Astrocyte of the spinal cord (primary cell): ENCODE results near the gene GPR3.

Experiments used
- DNase-seq: peaks from one replicate; pipeline ENCODE4 v3.0.0; 2011; ENCODE audit warnings: low read depth, low spot score
- H3K4me3 ChIP-seq: 2 replicates; pipeline ENCODE4 v1.5.1; 2011; ENCODE audit warnings: low read depth, mild to moderate bottlenecking, low read length, moderate library complexity
- in situ Hi-C: cut with HindIII; loops from 2 replicates; pipeline ENCODE4 v1.10.0; 2017; ENCODE audit warnings: low sequenced_read_pairs
- TF ChIP-seq, protein P1 (sequence below): IDR thresholded peaks from 2 replicates; pipeline ENCODE4 v1.5.1; 2012; ENCODE audit warnings: low read depth, mild to moderate bottlenecking, low read length, inconsistent platforms

Gene GPR3

GRCh38 chr1:27435566-27436203, 43.3 kb downstream of the GPR3 start:
- no peak for DNase-seq
- in situ Hi-C loops, result no loop called here
- no peak overlapping the region for H3K4me3 ChIP-seq
- TF ChIP-seq, protein P1, sequence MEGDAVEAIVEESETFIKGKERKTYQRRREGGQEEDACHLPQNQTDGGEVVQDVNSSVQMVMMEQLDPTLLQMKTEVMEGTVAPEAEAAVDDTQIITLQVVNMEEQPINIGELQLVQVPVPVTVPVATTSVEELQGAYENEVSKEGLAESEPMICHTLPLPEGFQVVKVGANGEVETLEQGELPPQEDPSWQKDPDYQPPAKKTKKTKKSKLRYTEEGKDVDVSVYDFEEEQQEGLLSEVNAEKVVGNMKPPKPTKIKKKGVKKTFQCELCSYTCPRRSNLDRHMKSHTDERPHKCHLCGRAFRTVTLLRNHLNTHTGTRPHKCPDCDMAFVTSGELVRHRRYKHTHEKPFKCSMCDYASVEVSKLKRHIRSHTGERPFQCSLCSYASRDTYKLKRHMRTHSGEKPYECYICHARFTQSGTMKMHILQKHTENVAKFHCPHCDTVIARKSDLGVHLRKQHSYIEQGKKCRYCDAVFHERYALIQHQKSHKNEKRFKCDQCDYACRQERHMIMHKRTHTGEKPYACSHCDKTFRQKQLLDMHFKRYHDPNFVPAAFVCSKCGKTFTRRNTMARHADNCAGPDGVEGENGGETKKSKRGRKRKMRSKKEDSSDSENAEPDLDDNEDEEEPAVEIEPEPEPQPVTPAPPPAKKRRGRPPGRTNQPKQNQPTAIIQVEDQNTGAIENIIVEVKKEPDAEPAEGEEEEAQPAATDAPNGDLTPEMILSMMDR, result no peak

DNA sequence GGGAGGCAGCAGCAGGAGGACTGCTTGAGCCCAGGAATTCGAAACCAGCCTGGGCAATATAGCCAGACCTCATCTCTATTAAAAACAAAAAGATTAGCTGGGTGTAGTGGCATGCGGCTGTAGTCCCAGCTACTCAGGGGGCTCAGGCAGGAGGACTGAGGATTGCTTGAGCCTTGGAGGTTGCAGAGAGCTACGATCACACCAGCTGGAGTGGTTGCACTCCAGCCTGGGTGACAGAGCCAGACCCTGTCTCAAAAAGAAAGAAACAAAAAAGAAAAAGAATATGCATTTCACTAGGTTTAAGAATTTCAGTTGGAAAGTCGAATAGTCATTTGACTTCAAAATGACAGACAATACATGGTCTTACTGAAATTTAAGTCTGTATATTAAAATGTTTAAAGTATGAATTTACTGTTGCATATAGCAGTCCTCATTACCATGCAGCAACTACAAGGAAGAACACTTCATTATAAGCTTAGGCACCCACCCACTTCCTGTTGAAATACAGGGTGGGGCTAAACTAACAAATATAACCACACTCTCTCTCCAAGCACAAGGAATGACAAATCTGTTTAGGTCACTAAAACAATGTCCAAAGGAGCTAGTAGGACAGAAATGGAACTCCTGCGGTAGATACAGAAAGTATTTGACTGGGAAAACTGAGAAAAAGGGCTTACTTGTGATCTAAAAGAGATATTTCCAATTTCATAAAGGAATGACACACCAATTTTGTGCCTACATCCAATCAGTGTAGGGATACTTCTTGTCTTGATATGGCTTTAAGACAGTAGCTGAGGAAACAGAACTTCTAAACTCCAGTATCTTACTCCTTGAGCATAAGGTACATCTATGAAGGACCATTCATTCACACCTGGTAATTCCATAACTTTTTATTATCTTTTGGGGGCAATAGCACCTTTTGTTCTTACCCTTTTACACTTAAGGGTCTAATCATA, 44.1 kb downstream of the GPR3 start:
- TF ChIP-seq, protein P1, result no peak
- no peak overlapping the region for H3K4me3 ChIP-seq
- peak; percentile 65 for DNase-seq
- in situ Hi-C loops, result no loop called here

DNA sequence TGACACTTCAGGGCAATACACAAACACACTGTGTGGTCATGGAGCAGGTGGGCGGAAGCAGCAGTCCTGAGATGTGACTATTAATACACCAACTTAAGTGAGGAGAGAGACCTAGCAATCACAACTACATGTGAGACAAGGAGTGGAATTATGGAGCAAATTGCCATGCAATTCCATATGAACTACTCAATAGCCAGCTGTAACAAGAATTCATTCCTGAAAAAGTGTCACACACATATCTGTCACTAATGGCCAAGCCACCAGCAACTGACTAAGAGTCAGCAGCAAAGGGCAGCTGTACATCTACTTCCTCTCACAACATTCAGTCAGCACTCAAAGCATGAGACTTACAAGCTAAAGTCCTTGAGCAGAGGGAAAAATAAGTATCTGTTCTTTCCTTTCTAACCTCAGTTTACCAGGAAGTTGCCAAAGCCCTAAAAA, 46.2 kb downstream of the GPR3 start:
- in situ Hi-C loops, result no loop called here
- no peak for DNase-seq
- TF ChIP-seq, protein P1, result no peak
- H3K4me3 ChIP-seq, result no peak overlapping the region

GRCh38 chr1:27439150-27439549, 46.7 kb downstream of the GPR3 start:
- DNase-seq, result no peak
- no peak overlapping the region for H3K4me3 ChIP-seq
- in situ Hi-C loops, result no loop called here
- TF ChIP-seq, protein P1, result no peak

GRCh38 chr1:27444632-27445031, 52.2 kb downstream of the GPR3 start:
- TF ChIP-seq, protein P1, result no peak
- DNase-seq, result no peak
- no peak overlapping the region for H3K4me3 ChIP-seq
- in situ Hi-C loops, result no loop called here
